HEK293 (cell line): Measurements from ENCODE around the gene HMGB3.

ENCODE experiments used
- CTCF ChIA-PET: fragments of 350-600 bp; formaldehyde crosslinking; extraction: SDS; loops from one replicate; lab custom pipeline; 2021; ENCODE audit warnings: antibody characterized with exemption; lab: Yijun Ruan, JAX
- POLR2A ChIA-PET: fragments of 300-600 bp; formaldehyde crosslinking; extraction: SDS; loops from one replicate; lab custom pipeline; 2020; ENCODE audit warnings: antibody characterized with exemption, inconsistent platforms; lab: Yijun Ruan, JAX
- H3K27ac ChIP-seq: fragments of 200-500 bp; sonication (Bioruptor generic); 2 replicates; pipeline ENCODE4 v1.5.1; 2014; ENCODE audit warnings: low read depth, low read length, control low read depth, inconsistent platforms; ENCODE audit errors: extremely low read depth
- H3K36me3 ChIP-seq, 2 experiments: fragments of 200-500 bp in 1 of 2; sonication (Bioruptor generic) in 1 of 2; 1 replicate in 1 of 2; 2 replicates in 1 of 2; pipeline ENCODE4 v1.5.1; 2014 to 2017; ENCODE audit warnings: inconsistent platforms in 2 of 2, low read length in 2 of 2; ENCODE audit not compliant: control insufficient read depth in 2 of 2, insufficient read depth in 1 of 2
- H3K4me1 ChIP-seq: fragments of 200-500 bp; sonication (Bioruptor generic); 2 replicates; pipeline ENCODE4 v1.5.1; 2014; ENCODE audit warnings: mild to moderate bottlenecking, low read length, inconsistent platforms; ENCODE audit not compliant: control insufficient read depth, insufficient read depth
- H3K4me3 ChIP-seq: 2 replicates; pipeline ENCODE4 v1.5.1; 2011; ENCODE audit warnings: low read depth, mild to moderate bottlenecking, control low read depth, low read length, moderate library complexity
- H3K9me3 ChIP-seq: fragments of 200-500 bp; sonication (Bioruptor generic); 2 replicates; pipeline ENCODE4 v1.5.1; 2014; ENCODE audit warnings: low read depth, low read length, inconsistent platforms; ENCODE audit not compliant: control insufficient read depth, insufficient read depth
- GFI1B ChIP-seq: fragments of 450-650 bp; formaldehyde crosslinking; IDR thresholded peaks from 2 replicates; pipeline ENCODE4 v1.5.1; 2016; ENCODE audit warnings: missing biosample characterization, missing genetic modification characterization
- OVOL3 ChIP-seq: fragments of 450-650 bp; formaldehyde crosslinking; IDR thresholded peaks from 2 replicates; pipeline ENCODE4 v1.5.1; 2016; ENCODE audit warnings: missing biosample characterization, missing genetic modification characterization
- SP3 ChIP-seq: fragments of 450-650 bp; formaldehyde crosslinking; IDR thresholded peaks from 2 replicates; pipeline ENCODE4 v1.5.1; 2016; ENCODE audit warnings: missing biosample characterization, missing genetic modification characterization
- TCF7L2 ChIP-seq: IDR thresholded peaks from 2 replicates; pipeline ENCODE4 v1.6.1; 2011; ENCODE audit warnings: low read depth, mild to moderate bottlenecking, inconsistent platforms, low read length, moderate library complexity, borderline replicate concordance
- WT1 ChIP-seq: fragments of 450-650 bp; formaldehyde crosslinking; IDR thresholded peaks from 2 replicates; pipeline ENCODE4 v1.5.1; 2016; ENCODE audit warnings: missing biosample characterization, missing genetic modification characterization
- ZFP41 ChIP-seq: fragments of 450-650 bp; formaldehyde crosslinking; IDR thresholded peaks from 2 replicates; pipeline ENCODE4 v1.5.1; 2016; ENCODE audit warnings: missing biosample characterization, missing genetic modification characterization, borderline replicate concordance
- ZNF112 ChIP-seq: fragments of 450-650 bp; formaldehyde crosslinking; IDR thresholded peaks from 2 replicates; pipeline ENCODE4 v1.5.0; 2017; ENCODE audit warnings: missing biosample characterization, missing genetic modification characterization
- ZNF138 ChIP-seq: fragments of 450-650 bp; formaldehyde crosslinking; IDR thresholded peaks from 2 replicates; pipeline ENCODE4 v1.5.1; 2016; ENCODE audit warnings: missing biosample characterization, missing genetic modification characterization, borderline replicate concordance
- ZNF155 ChIP-seq: fragments of 450-650 bp; formaldehyde crosslinking; IDR thresholded peaks from 2 replicates; pipeline ENCODE4 v1.5.1; 2016; ENCODE audit warnings: missing biosample characterization, missing genetic modification characterization
- ZNF169 ChIP-seq: fragments of 450-650 bp; formaldehyde crosslinking; IDR thresholded peaks from 2 replicates; pipeline ENCODE4 v1.5.1; 2016; ENCODE audit warnings: missing biosample characterization, missing genetic modification characterization
- ZNF341 ChIP-seq: fragments of 450-650 bp; formaldehyde crosslinking; IDR thresholded peaks from 2 replicates; pipeline ENCODE4; 2016; ENCODE audit warnings: low read depth, missing biosample characterization, missing genetic modification characterization
- ZNF558 ChIP-seq: fragments of 450-650 bp; formaldehyde crosslinking; IDR thresholded peaks from 2 replicates; pipeline ENCODE4 v1.5.1; 2016; ENCODE audit warnings: missing biosample characterization, missing genetic modification characterization
- ZNF596 ChIP-seq: fragments of 450-650 bp; IDR thresholded peaks from 2 replicates; pipeline ENCODE4 v1.5.0; 2018; ENCODE audit warnings: missing biosample characterization, mild to moderate bottlenecking, missing genetic modification characterization, moderate library complexity
- ZNF623 ChIP-seq: fragments of 450-650 bp; formaldehyde crosslinking; IDR thresholded peaks from 2 replicates; pipeline ENCODE4 v1.5.1; 2016; ENCODE audit warnings: missing biosample characterization, missing genetic modification characterization
- ZNF626 ChIP-seq: fragments of 450-650 bp; sonication (Bioruptor Pico); formaldehyde crosslinking; IDR thresholded peaks from 2 replicates; pipeline ENCODE4 v1.5.1; 2018; ENCODE audit warnings: missing biosample characterization, missing genetic modification characterization, inconsistent platforms
- ZNF629 ChIP-seq: fragments of 450-650 bp; formaldehyde crosslinking; IDR thresholded peaks from 2 replicates; pipeline ENCODE4 v1.5.1; 2017; ENCODE audit warnings: missing biosample characterization, missing genetic modification characterization
- ZNF660 ChIP-seq: fragments of 450-650 bp; IDR thresholded peaks from 2 replicates; pipeline ENCODE4 v1.5.1; 2018; ENCODE audit warnings: missing biosample characterization, mild to moderate bottlenecking, missing genetic modification characterization
- ZNF785 ChIP-seq: fragments of 450-650 bp; formaldehyde crosslinking; IDR thresholded peaks from 2 replicates; pipeline ENCODE4 v1.5.1; 2016; ENCODE audit warnings: missing biosample characterization, missing genetic modification characterization
- ZNF830 ChIP-seq: fragments of 450-650 bp; IDR thresholded peaks from 2 replicates; pipeline ENCODE4 v1.5.0; 2018; ENCODE audit warnings: missing biosample characterization, missing genetic modification characterization, low read depth, mild to moderate bottlenecking, moderate library complexity
- ZSCAN30 ChIP-seq: fragments of 450-650 bp; IDR thresholded peaks from 2 replicates; pipeline ENCODE4 v1.5.1; 2018; ENCODE audit warnings: missing biosample characterization, mild to moderate bottlenecking, missing genetic modification characterization, moderate library complexity
- TF ChIP-seq, protein P1 (sequence below): fragments of 450-650 bp; formaldehyde crosslinking; conservative IDR thresholded peaks from 2 replicates; pipeline ENCODE4 v1.5.1; 2016; ENCODE audit warnings: low read depth, missing biosample characterization, missing genetic modification characterization
- TF ChIP-seq, protein P2 (sequence below): fragments of 450-650 bp; formaldehyde crosslinking; IDR thresholded peaks from 2 replicates; pipeline ENCODE4 v1.5.1; 2016; ENCODE audit warnings: missing biosample characterization, missing genetic modification characterization
- TF ChIP-seq, protein P3 (sequence below): fragments of 450-650 bp; formaldehyde crosslinking; IDR thresholded peaks from 2 replicates; pipeline ENCODE4 v1.5.1; 2017; ENCODE audit warnings: missing biosample characterization, missing genetic modification characterization

Gene HMGB3

DNA sequence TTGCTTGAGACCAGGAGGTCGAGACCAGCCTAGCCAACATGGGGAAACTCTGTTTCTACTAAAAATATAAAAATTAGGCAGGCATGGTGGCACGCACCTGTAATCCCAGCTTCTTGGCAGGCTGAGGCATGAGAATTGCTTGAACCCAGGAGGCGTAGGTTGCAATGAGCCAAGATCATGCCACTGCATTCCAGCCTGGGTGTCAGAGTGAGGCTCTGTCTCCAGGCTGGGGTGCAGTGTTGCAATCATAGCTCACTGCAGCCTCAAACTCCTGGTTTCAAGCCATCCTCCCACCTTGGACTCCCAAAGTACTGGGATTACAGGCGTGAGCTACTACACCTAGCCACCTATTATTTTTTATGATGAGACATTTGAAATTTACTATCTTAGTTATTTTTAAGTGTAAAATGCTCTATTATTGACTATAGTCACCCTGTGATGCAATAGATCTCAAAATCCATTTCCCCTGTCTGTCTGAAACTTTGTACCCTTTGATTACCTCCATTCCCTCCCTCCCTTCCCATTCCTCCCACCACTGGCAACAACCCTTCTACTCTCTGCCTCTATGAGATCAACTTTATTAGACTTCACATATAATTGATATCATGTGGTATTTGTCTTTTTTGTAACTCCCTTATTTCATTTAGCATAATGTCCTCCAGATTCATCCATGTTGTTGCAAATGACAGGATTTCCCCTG, 23.4 kb downstream of the HMGB3 start:
- H3K27ac ChIP-seq: no peak overlapping the region
- POLR2A ChIA-PET: no interaction called here
- TF ChIP-seq ZNF169: no peak
- TF ChIP-seq TCF7L2: no peak
- no peak for TF ChIP-seq ZSCAN30
- TF ChIP-seq, protein P1, sequence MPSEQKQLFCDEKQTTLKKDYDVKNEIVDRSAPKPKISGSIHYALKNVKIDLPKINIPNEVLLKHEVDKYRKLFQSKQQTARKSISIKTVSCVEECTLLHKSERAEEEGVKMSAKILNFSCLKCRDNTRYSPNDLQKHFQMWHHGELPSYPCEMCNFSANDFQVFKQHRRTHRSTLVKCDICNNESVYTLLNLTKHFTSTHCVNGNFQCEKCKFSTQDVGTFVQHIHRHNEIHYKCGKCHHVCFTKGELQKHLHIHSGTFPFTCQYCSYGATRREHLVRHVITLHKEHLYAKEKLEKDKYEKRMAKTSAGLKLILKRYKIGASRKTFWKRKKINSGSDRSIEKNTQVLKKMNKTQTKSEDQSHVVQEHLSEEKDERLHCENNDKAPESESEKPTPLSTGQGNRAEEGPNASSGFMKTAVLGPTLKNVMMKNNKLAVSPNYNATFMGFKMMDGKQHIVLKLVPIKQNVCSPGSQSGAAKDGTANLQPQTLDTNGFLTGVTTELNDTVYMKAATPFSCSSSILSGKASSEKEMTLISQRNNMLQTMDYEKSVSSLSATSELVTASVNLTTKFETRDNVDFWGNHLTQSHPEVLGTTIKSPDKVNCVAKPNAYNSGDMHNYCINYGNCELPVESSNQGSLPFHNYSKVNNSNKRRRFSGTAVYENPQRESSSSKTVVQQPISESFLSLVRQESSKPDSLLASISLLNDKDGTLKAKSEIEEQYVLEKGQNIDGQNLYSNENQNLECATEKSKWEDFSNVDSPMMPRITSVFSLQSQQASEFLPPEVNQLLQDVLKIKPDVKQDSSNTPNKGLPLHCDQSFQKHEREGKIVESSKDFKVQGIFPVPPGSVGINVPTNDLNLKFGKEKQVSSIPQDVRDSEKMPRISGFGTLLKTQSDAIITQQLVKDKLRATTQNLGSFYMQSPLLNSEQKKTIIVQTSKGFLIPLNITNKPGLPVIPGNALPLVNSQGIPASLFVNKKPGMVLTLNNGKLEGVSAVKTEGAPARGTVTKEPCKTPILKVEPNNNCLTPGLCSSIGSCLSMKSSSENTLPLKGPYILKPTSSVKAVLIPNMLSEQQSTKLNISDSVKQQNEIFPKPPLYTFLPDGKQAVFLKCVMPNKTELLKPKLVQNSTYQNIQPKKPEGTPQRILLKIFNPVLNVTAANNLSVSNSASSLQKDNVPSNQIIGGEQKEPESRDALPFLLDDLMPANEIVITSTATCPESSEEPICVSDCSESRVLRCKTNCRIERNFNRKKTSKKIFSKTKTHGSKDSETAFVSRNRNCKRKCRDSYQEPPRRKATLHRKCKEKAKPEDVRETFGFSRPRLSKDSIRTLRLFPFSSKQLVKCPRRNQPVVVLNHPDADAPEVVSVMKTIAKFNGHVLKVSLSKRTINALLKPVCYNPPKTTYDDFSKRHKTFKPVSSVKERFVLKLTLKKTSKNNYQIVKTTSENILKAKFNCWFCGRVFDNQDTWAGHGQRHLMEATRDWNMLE: no peak
- TF ChIP-seq SP3: no peak
- TF ChIP-seq, protein P2, sequence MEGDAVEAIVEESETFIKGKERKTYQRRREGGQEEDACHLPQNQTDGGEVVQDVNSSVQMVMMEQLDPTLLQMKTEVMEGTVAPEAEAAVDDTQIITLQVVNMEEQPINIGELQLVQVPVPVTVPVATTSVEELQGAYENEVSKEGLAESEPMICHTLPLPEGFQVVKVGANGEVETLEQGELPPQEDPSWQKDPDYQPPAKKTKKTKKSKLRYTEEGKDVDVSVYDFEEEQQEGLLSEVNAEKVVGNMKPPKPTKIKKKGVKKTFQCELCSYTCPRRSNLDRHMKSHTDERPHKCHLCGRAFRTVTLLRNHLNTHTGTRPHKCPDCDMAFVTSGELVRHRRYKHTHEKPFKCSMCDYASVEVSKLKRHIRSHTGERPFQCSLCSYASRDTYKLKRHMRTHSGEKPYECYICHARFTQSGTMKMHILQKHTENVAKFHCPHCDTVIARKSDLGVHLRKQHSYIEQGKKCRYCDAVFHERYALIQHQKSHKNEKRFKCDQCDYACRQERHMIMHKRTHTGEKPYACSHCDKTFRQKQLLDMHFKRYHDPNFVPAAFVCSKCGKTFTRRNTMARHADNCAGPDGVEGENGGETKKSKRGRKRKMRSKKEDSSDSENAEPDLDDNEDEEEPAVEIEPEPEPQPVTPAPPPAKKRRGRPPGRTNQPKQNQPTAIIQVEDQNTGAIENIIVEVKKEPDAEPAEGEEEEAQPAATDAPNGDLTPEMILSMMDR (tag by site-specific recombination): no peak
- no peak for TF ChIP-seq ZNF623
- no peak for TF ChIP-seq ZFP41 (tag by site-specific recombination)
- no peak for TF ChIP-seq WT1
- TF ChIP-seq ZNF155: no peak
- TF ChIP-seq ZNF138 (tag by site-specific recombination): no peak
- TF ChIP-seq ZNF830 (tag by site-specific recombination): no peak
- TF ChIP-seq ZNF596: no peak
- no peak for TF ChIP-seq ZNF626 (tag by site-specific recombination)
- no peak for TF ChIP-seq ZNF558 (tag by site-specific recombination)
- TF ChIP-seq GFI1B (tag by site-specific recombination): no peak
- TF ChIP-seq ZNF785 (tag by site-specific recombination): no peak
- TF ChIP-seq ZNF341: no peak
- TF ChIP-seq OVOL3: no peak
- TF ChIP-seq ZNF112 (tag by site-specific recombination): no peak
- TF ChIP-seq, all 188 proteins: peak for 0
- Histone ChIP-seq H3K4me3 (no peak overlapping the region), H3K36me3 (no peaks in the 10 kb centered on the region), H3K9me3 (no peaks in the 10 kb centered on the region), H3K4me1 (no peaks in the 10 kb centered on the region)
- CTCF ChIA-PET: interaction anchor here (0.7 kb wide), 2 partner anchors 11 to 1573 kb away, joined by 4 read pairs; no protein-coding TSS in a partner anchor

DNA sequence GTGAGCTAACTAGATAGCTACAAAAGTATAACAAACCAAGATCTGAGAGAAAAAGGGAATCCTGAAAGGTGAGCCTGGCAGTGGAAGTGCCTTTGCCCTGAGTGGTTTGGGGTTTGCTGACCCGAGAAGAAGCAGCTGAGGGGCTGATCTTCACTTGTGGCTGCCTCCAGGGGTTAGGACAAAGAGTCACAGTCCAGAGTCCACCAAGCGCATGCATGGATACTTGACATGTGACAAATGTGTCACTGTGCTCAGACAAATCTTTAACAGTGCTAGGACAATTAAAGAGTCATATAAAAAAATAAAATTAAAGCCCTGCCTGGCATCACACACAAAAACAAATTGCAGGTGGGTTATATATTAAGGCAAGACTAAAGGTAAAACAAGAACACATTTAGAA, 26.4 kb downstream of the HMGB3 start:
- TF ChIP-seq ZNF629: no peak
- TF ChIP-seq ZNF660 (tag by site-specific recombination): no peak
- TF ChIP-seq, protein P3, sequence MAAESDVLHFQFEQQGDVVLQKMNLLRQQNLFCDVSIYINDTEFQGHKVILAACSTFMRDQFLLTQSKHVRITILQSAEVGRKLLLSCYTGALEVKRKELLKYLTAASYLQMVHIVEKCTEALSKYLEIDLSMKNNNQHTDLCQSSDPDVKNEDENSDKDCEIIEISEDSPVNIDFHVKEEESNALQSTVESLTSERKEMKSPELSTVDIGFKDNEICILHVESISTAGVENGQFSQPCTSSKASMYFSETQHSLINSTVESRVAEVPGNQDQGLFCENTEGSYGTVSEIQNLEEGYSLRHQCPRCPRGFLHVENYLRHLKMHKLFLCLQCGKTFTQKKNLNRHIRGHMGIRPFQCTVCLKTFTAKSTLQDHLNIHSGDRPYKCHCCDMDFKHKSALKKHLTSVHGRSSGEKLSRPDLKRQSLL (tag by site-specific recombination): no peak
- POLR2A ChIA-PET: no interaction called here
- H3K9me3 ChIP-seq: no peaks in the 10 kb centered on the region
- H3K4me3 ChIP-seq: no peak overlapping the region
- H3K4me1 ChIP-seq: no peaks in the 10 kb centered on the region
- no peak overlapping the region for H3K27ac ChIP-seq
- CTCF ChIA-PET: interaction anchor here (0.5 to 0.7 kb wide), 2 partner anchors 52 to 237 kb away, joined by 3 to 4 read pairs; no protein-coding TSS in a partner anchor
- H3K36me3 ChIP-seq: no peaks in the 10 kb centered on the region
